Measurements from ENCODE around the gene TMPRSS11F.

The TMPRSS11F gene

DNA sequence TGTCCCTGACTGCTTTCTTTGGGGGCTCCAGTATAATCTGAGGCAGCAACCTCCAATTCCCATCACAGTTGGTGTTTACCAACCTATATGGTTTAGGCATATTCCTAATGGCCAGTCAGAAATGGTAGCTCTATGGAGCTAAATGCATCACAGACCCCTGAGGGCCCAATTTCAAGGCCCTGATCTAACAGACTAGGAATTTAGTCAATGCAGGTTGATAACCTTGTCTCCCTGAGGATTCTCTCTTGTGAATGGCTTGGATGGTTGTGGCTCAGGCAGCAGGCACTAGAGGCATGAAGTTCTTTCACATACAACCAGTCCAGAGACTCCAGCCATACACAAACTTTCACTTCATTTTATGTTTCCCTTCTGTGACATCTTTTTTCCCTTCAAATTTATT, 59.4 kb downstream of the TMPRSS11F start:
- in situ Hi-C loops (cut with MboI; ENCODE audit: low pct_unique_long_range_greater_than_20kb, low sequenced_read_pairs, unreplicated experiment) = no loop called here
- DNase-seq (ENCODE audit: low spot score) = no peak
- TF ChIP-seq, protein P1, sequence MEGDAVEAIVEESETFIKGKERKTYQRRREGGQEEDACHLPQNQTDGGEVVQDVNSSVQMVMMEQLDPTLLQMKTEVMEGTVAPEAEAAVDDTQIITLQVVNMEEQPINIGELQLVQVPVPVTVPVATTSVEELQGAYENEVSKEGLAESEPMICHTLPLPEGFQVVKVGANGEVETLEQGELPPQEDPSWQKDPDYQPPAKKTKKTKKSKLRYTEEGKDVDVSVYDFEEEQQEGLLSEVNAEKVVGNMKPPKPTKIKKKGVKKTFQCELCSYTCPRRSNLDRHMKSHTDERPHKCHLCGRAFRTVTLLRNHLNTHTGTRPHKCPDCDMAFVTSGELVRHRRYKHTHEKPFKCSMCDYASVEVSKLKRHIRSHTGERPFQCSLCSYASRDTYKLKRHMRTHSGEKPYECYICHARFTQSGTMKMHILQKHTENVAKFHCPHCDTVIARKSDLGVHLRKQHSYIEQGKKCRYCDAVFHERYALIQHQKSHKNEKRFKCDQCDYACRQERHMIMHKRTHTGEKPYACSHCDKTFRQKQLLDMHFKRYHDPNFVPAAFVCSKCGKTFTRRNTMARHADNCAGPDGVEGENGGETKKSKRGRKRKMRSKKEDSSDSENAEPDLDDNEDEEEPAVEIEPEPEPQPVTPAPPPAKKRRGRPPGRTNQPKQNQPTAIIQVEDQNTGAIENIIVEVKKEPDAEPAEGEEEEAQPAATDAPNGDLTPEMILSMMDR (IDR thresholded peaks at IDR 0.05; ENCODE audit: extremely low read depth, insufficient read depth, missing control alignments) = no peak

DNA sequence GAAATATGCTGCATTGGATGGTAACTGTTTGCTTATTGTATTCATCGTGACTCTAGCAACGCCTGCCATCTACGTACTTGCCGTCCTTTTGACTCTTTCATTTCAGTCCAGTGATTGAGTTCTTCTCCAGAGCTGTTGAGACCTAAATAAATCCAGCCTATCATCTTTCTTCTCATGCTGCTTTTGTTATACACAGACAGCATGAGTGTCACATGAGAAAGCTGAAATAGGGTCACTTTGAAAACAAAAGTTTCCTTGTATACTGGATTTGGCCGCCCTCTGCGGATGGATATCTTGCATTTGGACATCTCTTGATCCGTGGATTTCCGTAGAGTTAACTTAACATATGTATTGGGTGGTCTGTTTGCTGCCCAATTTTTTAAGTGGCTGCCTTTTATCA, 67.2 kb downstream of the TMPRSS11F start:
- in situ Hi-C loops (cut with MboI; ENCODE audit: low pct_unique_long_range_greater_than_20kb, low sequenced_read_pairs, unreplicated experiment) = no loop called here
- no peak for DNase-seq (ENCODE audit: low spot score)
- TF ChIP-seq, protein P1 (IDR thresholded peaks at IDR 0.05; ENCODE audit: extremely low read depth, insufficient read depth, missing control alignments) = no peak

DNA sequence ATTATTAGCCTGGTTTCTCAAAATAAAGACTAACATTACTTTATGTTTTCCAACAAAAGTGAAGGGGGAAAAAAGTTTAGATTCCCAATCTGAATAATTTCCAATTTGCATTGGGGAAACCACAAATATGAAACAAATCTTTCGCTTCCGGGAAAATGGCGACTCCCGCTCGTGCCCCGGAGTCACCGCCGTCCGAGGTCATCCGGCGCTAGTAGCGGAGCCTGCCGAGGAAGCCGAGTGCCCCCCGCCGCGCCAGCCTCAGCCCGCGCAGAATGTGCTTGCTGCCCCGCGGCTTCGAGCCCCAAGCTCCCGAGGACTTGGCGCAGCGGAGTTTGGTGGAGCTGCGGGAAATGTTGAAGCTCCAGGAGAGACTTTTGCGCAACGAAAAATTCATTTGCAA, 91.4 kb downstream of the TMPRSS11F start:
- in situ Hi-C loops (cut with MboI; ENCODE audit: low pct_unique_long_range_greater_than_20kb, low sequenced_read_pairs, unreplicated experiment) = no loop called here
- TF ChIP-seq, protein P1 (IDR thresholded peaks at IDR 0.05; ENCODE audit: extremely low read depth, insufficient read depth, missing control alignments) = no peak
- no peak for DNase-seq (ENCODE audit: low spot score)

DNA sequence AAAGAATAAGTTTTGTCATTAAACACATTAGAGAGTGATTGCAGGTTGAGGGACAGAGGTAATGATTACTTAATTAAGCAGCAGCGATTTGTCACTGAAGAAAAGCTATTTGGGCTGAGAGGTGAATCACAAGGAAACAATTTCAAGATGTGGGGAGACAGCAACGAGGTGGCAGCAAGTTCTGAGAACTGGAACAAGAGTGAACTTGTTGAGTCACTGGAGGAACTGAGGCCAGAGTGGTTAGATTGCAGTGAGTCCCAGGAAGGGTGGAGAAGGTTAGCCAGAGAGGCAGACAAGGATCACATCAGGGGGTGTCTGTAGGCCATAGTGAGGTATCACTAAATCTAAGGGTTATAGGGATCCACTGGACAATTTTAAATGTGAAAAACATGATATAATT, 108.5 kb downstream of the TMPRSS11F start:
- TF ChIP-seq, protein P1 (IDR thresholded peaks at IDR 0.05; ENCODE audit: extremely low read depth, insufficient read depth, missing control alignments) = no peak
- in situ Hi-C loops (cut with MboI; ENCODE audit: low pct_unique_long_range_greater_than_20kb, low sequenced_read_pairs, unreplicated experiment) = no loop called here
- no peak for DNase-seq (ENCODE audit: low spot score)

DNA sequence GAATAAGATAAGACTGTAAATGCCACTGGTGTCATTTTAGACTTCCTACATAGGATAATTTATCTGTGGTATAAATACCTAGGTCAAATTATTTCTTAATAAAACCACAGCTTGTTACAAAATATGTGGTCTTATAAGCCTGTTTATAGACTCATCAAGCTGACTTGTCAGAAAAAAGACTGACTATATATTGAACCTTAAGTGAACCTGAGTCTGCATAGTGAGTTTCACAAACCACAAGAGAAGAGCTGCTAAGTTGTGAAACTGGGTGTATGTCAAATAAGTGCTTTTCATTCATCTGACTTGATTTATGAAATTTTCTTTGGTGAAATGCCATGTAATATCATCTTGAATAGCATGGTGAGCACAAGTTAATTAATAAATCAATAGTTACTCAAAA, 118.0 kb downstream of the TMPRSS11F start:
- in situ Hi-C loops (cut with MboI; ENCODE audit: low pct_unique_long_range_greater_than_20kb, low sequenced_read_pairs, unreplicated experiment) = no loop called here
- TF ChIP-seq, protein P1 (IDR thresholded peaks at IDR 0.05; ENCODE audit: extremely low read depth, insufficient read depth, missing control alignments) = no peak

More for the DNA sequence above, 118.0 kb downstream of the TMPRSS11F start:
- DNase-seq (ENCODE audit: low spot score) = no peak

Measured in GM13977 (cell line).